Measurements from ENCODE around the gene ARHGEF6. TPM values are rescaled to one million over a fixed set of nuclear protein-coding genes. Genes with fewer than 3 reads are reported as not detected.

The ARHGEF6 gene
- total and polyA plus RNA-seq, 2 experiments from 2014 or later = 2.5 to 6.0 TPM

- Mint-ChIP-seq H3K27me3 (ENCODE audit: insufficient read depth, low read depth, poor library complexity) (no peaks in the 10 kb centered on the region), H3K36me3 (ENCODE audit: low read depth) (no peaks in the 10 kb centered on the region), H3K9me3 (no peaks in the 10 kb centered on the region), H3K27ac (no peak overlapping the region), H3K4me1 (peaks cover 2% of the 10 kb centered on the region), H3K4me3 (no peak overlapping the region)
- no peaks in the 10 kb centered on the region for H3K79me2 ChIP-seq (replicated peaks; ENCODE audit: insufficient read depth)
- DNase-seq (ENCODE audit: low spot score) (no peak), ATAC-seq (no peak)
- no peak overlapping the region for H3K27ac ChIP-seq (ENCODE audit: low read depth)
- H3F3A ChIP-seq (replicated peaks; ENCODE audit: low read depth) = no peaks in the 10 kb centered on the region
- H3K4me2 ChIP-seq = no peak overlapping the region
- H4K20me1 ChIP-seq (replicated peaks; ENCODE audit: insufficient read depth) = no peaks in the 10 kb centered on the region
- no peaks in the 10 kb centered on the region for H3K36me3 ChIP-seq (ENCODE audit: insufficient read depth)
- H3K4me3 ChIP-seq = no peak overlapping the region
- H3K27me3 ChIP-seq (ENCODE audit: insufficient read depth) = no peaks in the 10 kb centered on the region
- no peaks in the 10 kb centered on the region for H3K4me1 ChIP-seq (ENCODE audit: insufficient read depth)
- no peaks in the 10 kb centered on the region for H3K9me2 ChIP-seq (ENCODE audit: insufficient read depth)
- H2AFZ ChIP-seq = no peak overlapping the region
- TF ChIP-seq JUNB (IDR thresholded peaks at IDR 0.05; ENCODE audit: unreplicated experiment) (no peak), EZH2 (IDR thresholded peaks at IDR 0.05; ENCODE audit: low read depth, unreplicated experiment) (no peak), ZNF114 (CRISPR knock-in tag; IDR thresholded peaks at IDR 0.05) (no peak), POLR2AphosphoS5 (IDR thresholded peaks at IDR 0.05; ENCODE audit: low read depth) (no peak), CREB1 (CRISPR knock-in tag; IDR thresholded peaks at IDR 0.05; ENCODE audit: low read depth) (no peak), EZH2phosphoT487 (IDR thresholded peaks at IDR 0.05; ENCODE audit: unreplicated experiment) (no peak), ZNF331 (CRISPR knock-in tag; IDR thresholded peaks at IDR 0.05; ENCODE audit: low read depth) (no peak)
- TF ChIP-seq, protein P1, sequence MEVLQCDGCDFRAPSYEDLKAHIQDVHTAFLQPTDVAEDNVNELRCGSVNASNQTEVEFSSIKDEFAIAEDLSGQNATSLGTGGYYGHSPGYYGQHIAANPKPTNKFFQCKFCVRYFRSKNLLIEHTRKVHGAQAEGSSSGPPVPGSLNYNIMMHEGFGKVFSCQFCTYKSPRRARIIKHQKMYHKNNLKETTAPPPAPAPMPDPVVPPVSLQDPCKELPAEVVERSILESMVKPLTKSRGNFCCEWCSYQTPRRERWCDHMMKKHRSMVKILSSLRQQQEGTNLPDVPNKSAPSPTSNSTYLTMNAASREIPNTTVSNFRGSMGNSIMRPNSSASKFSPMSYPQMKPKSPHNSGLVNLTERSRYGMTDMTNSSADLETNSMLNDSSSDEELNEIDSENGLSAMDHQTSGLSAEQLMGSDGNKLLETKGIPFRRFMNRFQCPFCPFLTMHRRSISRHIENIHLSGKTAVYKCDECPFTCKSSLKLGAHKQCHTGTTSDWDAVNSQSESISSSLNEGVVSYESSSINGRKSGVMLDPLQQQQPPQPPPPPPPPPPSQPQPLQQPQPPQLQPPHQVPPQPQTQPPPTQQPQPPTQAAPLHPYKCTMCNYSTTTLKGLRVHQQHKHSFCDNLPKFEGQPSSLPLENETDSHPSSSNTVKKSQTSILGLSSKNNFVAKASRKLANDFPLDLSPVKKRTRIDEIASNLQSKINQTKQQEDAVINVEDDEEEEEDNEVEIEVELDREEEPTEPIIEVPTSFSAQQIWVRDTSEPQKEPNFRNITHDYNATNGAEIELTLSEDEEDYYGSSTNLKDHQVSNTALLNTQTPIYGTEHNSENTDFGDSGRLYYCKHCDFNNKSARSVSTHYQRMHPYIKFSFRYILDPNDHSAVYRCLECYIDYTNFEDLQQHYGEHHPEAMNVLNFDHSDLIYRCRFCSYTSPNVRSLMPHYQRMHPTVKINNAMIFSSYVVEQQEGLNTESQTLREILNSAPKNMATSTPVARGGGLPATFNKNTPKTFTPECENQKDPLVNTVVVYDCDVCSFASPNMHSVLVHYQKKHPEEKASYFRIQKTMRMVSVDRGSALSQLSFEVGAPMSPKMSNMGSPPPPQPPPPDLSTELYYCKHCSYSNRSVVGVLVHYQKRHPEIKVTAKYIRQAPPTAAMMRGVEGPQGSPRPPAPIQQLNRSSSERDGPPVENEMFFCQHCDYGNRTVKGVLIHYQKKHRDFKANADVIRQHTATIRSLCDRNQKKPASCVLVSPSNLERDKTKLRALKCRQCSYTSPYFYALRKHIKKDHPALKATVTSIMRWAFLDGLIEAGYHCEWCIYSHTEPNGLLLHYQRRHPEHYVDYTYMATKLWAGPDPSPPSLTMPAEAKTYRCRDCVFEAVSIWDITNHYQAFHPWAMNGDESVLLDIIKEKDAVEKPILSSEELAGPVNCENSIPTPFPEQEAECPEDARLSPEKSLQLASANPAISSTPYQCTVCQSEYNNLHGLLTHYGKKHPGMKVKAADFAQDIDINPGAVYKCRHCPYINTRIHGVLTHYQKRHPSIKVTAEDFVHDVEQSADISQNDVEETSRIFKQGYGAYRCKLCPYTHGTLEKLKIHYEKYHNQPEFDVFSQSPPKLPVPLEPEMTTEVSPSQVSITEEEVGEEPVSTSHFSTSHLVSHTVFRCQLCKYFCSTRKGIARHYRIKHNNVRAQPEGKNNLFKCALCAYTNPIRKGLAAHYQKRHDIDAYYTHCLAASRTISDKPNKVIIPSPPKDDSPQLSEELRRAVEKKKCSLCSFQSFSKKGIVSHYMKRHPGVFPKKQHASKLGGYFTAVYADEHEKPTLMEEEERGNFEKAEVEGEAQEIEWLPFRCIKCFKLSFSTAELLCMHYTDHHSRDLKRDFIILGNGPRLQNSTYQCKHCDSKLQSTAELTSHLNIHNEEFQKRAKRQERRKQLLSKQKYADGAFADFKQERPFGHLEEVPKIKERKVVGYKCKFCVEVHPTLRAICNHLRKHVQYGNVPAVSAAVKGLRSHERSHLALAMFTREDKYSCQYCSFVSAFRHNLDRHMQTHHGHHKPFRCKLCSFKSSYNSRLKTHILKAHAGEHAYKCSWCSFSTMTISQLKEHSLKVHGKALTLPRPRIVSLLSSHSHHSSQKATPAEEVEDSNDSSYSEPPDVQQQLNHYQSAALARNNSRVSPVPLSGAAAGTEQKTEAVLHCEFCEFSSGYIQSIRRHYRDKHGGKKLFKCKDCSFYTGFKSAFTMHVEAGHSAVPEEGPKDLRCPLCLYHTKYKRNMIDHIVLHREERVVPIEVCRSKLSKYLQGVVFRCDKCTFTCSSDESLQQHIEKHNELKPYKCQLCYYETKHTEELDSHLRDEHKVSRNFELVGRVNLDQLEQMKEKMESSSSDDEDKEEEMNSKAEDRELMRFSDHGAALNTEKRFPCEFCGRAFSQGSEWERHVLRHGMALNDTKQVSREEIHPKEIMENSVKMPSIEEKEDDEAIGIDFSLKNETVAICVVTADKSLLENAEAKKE (CRISPR knock-in tag; IDR thresholded peaks at IDR 0.05) = no peak
Measured at GRCh38 chrX:136728393-136728792, 52.3 kb downstream of the ARHGEF6 start.

Measured in GM23338 (cell line).